IMR-90 (cell line): ENCODE data around the gene SCGB1D1.

Experiments used
- CEBPB ChIP-seq: IDR thresholded peaks from 2 replicates; pipeline ENCODE4 v1.6.1; 2012; ENCODE audit warnings: low read depth, low read length, improper control_type of control experiment
- CTCF ChIP-seq: conservative IDR thresholded peaks from 2 replicates; pipeline ENCODE4 v1.5.1; 2012; ENCODE audit warnings: mild to moderate bottlenecking, low read depth, low read length, improper control_type of control experiment
- MAZ ChIP-seq: IDR thresholded peaks from 2 replicates; pipeline ENCODE4 v1.6.1; 2012; ENCODE audit warnings: low read depth, mild to moderate bottlenecking, low read length, improper control_type of control experiment, moderate library complexity, borderline replicate concordance
- POLR2A ChIP-seq: IDR thresholded peaks from 2 replicates; pipeline ENCODE4 v1.6.1; 2012; ENCODE audit warnings: mild to moderate bottlenecking, low read depth, low read length
- RCOR1 ChIP-seq: IDR thresholded peaks from 2 replicates; pipeline ENCODE4 v1.6.1; 2012; ENCODE audit warnings: mild to moderate bottlenecking, low read length, improper control_type of control experiment; ENCODE audit not compliant: insufficient replicate concordance
- USF2 ChIP-seq: fragments of 150-350 bp; IDR thresholded peaks from 2 replicates; pipeline ENCODE4 v1.6.1; 2017; ENCODE audit warnings: mild to moderate bottlenecking, antibody characterized with exemption, low read length, low read depth

- TF ChIP-seq CTCF (no peak), CEBPB (no peak), MAZ (no peak), USF2 (no peak), RCOR1 (no peak), POLR2A (no peak)
Observed at GRCh38 chr11:62176766-62177165, 13.2 kb upstream of the SCGB1D1 start.
